NCI-H510A (cell line): ENCODE data around the gene UBA7.
"Not testable (repeated sequence)": the region's sequence is repeated elsewhere in the genome, so short reads cannot be mapped to it uniquely, and the experiment has no call there.

Source experiments
- DNase-seq: peaks from one replicate; lab custom pipeline; 2025; lab: John Stamatoyannopoulos, UW

The UBA7 gene, protein sequence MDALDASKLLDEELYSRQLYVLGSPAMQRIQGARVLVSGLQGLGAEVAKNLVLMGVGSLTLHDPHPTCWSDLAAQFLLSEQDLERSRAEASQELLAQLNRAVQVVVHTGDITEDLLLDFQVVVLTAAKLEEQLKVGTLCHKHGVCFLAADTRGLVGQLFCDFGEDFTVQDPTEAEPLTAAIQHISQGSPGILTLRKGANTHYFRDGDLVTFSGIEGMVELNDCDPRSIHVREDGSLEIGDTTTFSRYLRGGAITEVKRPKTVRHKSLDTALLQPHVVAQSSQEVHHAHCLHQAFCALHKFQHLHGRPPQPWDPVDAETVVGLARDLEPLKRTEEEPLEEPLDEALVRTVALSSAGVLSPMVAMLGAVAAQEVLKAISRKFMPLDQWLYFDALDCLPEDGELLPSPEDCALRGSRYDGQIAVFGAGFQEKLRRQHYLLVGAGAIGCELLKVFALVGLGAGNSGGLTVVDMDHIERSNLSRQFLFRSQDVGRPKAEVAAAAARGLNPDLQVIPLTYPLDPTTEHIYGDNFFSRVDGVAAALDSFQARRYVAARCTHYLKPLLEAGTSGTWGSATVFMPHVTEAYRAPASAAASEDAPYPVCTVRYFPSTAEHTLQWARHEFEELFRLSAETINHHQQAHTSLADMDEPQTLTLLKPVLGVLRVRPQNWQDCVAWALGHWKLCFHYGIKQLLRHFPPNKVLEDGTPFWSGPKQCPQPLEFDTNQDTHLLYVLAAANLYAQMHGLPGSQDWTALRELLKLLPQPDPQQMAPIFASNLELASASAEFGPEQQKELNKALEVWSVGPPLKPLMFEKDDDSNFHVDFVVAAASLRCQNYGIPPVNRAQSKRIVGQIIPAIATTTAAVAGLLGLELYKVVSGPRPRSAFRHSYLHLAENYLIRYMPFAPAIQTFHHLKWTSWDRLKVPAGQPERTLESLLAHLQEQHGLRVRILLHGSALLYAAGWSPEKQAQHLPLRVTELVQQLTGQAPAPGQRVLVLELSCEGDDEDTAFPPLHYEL

DNA sequence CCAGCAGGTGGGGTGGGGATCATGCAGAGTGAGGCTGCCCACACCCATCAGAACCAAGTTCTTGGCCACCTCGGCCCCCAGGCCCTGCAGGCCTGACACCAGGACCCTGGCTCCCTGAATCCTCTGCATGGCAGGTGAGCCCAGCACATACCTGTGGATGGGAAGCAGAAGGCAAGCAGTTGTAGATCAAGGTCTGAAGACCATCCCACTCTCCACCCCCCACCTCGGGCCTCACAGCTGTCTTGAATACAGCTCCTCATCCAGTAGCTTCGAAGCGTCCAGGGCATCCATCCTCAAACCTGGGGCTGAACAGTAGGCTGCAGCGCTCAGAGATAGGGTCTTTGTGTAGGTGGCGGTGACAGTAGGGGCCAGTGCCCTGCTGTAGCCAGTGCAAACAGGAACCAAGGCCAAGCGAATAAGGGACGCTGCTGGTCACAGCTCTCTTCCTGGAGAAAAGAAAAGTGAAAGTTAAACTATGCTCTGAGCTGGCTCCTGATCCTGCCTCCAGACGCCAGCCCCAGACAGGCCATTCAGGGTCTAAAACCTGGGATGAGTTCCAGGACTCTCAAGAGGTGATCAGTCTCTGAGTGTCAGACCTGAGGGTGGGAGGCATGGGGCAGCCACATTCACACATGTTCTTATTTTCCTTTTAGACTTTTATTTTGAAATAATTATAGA is at the start of gene UBA7:
Gene UBA7 (minus strand): TSS at position 457 of the 678 bp plus-strand sequence. CDS start 166 bp downstream, at position 291.
- DNase-seq: no peak

DNA sequence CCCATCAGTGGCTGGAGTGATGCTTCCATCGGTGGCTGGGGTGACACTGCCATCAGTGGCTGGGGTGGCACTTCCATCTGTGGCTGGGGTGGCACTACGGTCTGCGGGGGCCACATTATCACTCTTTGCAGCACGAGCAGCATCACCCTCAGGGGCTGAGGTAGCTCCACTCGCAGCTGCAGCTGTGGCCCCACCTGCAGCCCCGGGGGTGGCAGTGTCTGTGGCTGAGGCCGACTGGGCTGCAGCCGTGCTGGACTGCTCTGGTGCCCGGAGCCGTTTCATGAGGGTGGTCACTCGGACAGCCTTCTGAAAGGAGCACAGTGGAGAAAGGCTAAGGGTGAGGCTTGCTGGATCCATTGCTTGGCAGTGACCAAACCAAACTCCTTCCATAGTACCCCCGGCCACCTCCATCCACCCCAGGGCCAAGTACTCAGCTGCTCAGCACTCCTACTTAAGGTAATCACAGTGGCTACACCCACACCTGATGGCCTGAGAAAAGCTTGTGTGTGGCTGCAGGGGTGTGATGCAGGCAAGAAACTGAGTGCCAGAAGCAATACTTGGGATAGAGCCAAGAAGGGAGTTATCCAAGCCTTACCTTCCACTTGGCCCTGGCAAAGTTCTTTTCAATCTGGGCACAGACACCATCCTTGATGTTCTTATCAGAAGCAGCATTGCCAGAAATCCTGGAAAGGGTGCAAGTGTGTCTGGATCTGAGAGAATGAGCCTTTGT is 46.0 kb upstream of the UBA7 start:
- no peak for DNase-seq

DNA sequence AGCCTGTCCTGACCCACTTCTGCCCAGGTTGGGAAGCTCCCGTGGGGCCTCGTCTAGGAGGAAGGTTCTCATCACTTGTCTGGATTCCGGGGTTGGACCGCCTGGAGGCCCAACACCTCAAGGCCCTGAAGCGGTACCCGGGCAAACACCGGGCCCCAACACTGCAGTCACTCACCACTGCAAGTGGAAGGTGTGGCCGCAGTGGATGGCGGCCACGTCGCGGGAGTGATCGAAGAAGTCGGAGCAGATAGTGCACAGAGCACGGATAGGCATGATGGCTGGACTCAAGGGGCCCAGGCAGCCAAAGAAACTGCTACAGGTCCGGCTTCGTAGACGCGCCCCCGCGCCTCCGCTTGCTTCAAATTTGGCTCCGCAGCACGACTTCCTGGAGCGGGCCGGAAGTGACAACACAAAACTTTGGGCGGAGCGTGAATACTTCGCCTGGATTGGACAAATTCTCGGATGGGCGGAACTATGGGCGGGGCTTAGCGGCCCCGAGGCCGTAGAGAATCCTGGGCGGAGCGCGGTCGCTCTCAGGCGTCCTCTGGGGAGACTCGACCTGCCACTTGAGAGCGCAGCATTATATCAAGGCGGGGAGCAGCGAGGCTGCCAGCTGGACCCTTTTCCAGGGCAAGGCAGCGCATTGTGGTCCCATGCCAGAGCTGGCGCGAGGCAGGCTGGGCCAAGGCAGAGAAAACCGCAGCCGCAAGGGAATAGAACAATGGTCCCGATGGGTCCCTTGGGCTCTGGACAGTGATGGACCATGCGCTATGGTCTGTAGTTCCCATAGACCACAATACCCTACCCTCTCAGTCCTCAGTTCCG is 42.6 kb upstream of the UBA7 start, which contains the start of gene TRAIP:
Gene TRAIP (minus strand): TSS at position 384 of the 825 bp plus-strand sequence. CDS start 111 bp downstream, at position 273.
- DNase-seq: peak; percentile 83

DNA sequence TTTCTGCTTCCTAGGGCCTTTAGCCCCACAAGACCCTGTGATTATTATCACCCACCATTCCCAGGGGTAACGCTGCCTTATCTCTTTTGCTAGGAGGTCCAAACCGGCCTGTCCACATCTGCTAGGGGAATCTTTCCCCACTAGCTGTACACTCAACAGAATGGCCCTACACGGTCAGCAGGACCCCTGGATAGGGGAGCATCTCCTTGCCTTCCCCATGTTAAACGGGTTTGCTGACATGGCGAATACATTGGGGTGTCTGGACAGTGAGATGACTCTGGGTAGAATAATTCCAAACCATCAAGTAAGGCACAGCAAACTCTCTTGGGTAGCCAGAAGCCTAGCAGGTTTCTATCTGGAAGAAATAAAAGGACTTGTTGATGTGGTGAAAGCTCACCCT is 41.9 kb upstream of the UBA7 start:
- DNase-seq: no peak

DNA sequence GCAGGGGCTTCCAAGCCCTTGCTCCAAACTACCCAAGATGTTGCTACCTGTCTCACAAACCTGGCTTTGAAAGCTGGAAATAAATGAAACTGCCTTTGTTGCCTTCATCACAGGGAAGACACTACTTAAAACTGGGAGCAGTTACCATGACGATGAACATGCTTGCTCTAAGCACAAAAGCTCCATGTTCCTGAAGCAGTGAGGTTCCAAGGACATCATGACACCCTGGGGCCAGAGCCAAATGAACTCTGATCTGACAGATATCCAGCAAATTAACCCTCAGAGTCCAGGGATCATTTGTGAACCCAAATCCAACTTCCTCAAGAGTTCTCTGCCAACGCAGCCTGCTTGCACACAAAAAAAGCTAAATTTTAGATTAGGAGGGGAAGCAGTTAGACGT is 31.9 kb upstream of the UBA7 start:
- no peak for DNase-seq

DNA sequence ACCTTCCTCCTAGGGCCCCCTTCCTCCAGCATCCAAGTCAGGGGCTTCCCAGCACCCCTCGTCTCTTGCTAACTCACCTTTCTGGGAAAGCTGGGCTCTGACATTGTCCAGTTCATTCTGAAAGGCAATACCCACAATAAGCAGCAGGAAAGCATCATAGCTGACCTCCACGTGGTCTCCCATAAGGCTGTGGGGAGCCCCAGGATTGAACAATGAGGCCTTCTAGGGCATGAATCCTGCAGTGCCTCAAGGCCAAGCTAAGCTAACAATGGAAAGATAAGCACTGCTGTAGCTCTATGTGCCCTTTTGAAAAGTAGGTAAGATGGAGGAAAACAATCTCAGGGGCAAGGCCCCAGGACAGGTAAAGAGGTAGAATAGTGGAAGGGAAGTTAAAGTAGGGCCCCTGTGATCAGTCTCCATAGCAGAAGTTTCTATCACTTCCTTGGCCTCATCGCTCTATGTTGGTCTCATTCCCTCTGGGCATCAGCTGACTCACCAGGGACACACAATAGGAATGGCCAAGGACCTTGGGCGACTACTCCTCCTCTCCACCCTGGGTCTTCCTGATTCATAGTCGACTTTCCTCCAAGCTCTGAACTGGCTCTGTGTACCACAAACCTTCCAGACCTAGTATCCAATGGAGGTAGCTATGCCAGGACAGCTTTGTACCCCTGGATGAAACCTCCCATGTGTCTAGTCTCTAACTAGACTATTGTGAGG is 30.9 kb upstream of the UBA7 start:
- no peak for DNase-seq

DNA sequence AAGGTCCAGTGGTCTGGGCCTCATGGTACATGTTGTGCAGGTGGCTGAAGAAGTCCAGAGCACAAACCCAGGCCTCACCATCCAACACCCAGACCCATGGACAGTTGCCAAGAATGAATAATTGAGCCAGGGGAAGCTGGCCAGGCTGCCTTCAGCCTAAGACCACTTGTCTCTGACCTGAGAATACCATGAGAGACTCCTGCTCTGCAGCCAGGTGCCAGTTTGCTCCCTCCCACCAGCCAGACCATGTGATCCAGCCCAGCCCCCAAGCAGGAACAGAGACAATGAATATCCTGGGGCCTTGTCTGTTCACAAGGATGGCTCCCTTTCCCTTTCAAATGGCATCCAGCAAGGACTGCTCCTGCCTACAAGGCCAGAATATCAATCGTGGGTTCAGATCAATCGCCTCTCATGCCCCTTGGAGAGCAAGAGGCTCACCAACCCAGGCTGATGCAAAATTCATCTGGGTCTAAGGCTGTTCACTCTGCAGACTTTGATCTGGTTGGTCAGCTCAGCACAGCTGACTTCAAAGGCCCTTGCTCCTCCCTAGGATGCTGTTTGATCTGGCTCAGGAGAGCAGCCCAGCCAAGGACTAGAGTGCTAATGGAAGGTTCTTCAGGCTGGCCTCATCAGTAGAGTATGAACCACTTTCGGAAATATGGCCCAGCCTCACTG is 29.2 kb upstream of the UBA7 start:
- no peak for DNase-seq

DNA sequence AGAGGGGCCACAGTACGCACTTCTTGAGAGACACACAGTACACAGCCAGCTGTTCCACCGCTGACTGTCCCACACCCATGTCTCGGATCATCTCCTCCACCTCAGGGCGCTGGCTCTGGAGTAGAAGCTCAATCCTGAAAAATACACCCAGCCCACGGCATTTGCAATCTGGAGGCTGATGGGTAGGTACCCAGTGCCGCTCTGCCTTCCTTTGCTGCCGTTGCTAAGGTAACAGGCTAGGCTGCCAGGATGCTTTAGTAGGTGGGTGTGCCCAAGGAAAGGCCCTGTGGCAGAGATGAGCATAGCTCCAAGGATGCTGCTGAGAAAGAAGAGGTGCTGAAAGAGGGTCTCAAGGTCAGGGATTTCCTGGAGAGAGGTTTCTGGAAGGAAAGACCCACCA is 28.1 kb upstream of the UBA7 start:
- no peak for DNase-seq

DNA sequence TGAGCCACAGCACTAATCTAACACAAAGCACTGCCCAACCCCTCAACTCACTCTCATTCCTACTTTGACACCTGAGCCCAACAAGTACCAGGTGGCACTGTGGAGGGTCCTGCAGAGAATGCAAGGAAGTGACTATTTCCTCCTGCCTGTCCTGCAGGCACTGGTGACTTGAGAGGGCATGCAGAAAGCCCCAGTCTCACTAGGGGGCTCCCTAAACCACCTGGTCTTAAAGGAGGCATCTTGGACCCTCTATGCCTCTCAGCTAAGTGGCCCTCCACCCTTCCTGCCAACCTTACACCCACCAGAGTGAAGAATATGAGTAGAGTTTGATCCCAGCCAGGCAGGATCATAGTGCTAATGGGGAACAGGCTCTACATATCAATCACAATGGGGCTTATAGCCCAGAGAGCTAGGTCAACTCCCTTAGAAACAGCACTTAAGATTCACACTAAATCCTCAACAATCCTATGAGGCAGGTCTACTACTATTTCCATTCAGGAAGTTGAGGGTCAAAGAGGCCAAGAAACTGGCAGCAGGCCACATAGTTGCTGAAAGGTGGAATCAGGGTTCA is 27.5 kb upstream of the UBA7 start:
- DNase-seq: no peak

DNA sequence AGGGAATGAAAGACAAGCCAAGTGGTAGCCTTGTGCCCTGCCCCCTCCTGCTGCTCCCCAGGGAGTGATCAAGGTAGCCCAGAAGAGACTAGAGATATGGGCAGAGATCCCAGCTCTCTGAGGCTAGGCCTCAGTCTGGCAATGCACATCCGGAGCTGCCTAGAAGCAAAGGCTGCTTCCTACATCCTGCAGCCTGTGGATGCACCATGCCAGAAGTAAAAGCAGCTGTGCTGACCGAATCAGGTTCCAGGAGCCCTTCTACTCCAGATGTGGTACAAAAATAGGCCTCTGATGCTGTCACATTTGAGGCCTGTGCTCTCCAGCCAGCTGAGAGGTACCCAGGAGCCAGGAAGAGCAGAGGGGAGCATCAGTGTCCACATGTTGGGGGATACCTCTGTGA is 26.6 kb upstream of the UBA7 start:
- no peak for DNase-seq

DNA sequence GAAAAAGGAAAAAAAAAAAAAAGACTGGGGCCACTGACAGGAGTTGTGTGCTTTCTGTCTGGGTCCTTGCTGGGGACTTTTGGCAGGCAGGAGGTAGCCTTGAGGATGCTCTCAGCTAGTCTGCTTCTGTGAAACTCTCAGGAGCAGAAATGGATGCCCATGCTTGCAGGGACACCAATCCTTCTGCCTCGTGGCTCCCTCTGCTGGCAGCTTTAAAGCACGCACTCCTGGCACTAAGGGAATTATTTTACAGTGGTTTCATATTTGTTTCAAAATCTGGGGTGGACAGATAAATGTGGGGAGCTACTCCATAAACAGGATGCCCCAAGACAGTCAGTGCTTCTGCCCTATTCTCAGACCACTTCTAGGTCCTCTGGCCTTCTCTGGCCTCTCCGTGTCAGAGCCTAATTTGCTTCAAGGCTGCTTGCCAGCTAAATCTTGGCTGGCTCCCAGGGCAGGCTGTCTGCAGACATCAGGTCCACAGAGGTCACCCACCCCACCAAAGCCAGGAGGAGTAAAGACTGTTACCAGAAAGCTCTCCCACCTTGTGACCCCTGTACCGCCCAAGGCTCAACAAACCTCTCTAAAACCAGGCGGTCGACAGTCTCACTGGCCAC is 25.5 kb upstream of the UBA7 start:
- no peak for DNase-seq

DNA sequence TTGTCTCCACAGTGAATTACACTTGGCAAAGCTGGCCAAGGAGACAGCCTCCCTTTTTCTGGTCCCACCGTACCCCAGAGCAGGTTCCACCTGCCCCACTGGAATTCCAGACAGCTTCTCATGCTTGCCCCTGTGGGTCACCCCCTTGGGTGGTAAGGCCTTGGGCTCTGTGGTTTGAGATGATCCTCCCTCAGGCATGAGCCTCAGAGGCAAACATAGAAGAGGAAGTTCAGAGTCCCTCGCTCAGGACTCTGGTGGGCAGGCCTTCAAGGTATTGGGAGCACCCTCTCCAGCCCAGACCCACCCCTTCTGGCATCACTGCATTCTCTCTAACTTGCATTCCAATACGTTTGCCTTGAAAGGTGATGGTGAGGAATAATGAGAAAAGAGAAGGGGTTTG is 17.6 kb upstream of the UBA7 start:
- DNase-seq: no peak

DNA sequence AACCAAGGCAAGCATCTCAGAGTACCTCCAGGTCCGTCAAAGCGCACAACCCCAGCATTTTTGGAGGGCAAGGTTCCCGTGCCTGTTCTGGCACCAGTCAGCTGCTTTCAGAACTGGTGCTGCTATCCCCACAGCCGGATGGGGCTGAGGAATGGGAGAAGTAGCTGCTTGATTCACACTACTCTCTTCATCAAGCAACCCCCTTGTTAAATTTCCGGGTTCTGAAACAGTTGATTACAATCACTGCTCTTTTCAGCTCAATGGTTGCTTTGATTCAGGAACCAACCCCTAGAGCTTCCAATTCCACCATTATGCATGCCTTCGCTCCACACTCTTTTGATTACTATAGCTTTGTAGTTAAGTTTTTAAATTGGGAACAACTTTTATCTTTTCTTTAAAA is 12.3 kb upstream of the UBA7 start:
- DNase-seq: no peak

DNA sequence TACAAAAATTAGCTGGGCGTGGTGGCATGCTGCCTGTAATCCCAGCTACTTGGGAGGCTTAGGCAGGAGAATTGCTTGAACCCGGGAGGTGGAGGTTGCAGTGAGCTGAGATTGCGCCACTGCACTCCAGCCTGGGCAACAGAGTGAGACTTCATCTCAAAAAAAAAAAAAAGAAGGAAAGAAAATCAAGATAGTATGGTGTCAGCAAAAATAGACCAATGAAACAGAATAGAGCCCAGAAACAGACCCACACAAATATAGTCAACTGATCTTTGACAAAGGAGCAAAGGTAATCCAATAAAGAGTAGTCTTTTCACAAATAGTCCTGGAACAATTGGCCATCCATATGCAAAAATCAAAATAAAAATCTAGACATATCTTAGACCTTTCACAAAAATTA is 9.4 kb upstream of the UBA7 start:
- not testable (repeated sequence) for DNase-seq

DNA sequence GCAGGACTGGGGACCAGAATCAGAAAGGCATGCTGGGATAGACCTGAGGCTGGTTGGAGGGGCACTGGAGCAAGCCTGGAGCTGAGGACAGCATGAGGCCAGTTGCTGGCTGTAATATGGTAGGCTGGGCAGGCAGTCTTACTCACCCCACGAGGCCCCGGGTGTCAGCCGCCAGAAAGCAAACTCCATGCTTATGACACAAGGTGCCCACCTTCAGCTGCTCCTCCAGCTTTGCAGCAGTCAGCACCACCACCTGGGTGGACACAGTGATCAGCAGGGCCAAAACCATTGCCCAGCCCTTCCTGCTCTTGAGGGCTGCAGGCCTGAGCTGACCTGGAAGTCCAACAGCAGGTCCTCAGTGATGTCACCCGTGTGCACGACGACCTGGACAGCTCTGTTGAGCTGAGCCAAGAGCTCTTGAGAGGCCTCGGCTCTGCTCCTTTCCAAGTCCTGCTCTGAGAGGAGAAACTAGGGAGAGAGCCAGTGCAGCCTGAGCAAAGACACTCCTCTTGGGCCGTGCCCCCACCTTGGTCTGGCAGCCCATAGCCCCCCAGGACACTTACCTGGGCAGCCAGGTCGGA is 747 bp downstream of the UBA7 start:
- DNase-seq: no peak

DNA sequence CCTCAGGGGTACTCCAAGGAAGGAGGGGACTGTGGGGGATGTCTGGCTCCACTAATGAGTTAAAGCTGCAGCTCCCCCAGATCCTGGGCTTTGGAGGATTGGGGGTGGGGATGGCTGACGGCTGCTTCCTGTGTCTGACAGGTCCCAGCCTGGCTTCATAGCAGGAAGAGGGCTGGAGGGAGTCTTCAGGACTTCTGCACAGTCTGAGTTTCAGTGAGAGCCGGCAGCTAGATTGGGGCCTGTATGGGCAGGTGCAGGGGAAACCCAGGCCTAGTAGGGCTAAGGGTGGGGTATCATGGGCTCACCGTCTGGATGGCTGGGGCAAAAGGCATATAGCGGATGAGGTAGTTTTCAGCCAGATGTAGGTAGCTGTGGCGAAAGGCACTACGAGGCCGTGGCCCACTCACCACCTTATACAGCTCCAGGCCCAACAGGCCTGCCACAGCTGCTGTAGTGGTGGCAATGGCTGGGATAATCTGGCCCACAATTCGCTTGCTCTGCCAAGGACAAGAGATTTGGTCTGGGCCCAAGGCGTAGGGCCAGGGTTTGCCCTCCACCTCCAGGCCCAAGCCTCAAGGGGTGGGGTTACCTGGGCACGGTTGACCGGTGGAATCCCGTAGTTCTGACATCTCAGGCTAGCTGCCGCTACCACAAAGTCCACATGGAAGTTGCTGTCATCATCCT is 6.2 kb downstream of the UBA7 start:
- no peak for DNase-seq

DNA sequence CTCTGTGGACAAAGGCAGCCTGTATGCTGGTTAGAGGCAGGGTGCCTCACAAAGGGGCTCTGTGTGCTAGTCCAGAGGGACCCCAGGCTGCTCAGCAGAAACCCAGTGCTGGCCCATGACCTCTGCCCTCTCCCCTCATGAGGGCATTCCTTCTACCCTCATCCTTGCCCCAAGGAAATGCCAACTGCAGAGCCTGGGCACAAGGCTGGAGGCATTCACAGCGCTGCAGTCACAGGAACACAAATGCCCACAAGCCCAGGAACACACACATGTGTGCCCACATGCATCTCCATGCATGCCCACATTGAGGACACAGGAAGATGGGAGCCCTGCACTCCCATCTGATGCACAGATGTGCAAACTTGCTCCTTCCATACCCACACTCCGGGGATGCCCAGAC is 6.9 kb downstream of the UBA7 start:
- DNase-seq: no peak
